Astrocyte (in vitro differentiated cells and primary cell): Measurements from ENCODE around the gene ZNF605.

Experiments used
- EZH2 ChIP-seq: IDR thresholded peaks from 2 replicates; pipeline ENCODE4 v1.6.1; 2012; ENCODE audit warnings: mild to moderate bottlenecking, low read length, inconsistent platforms; ENCODE audit not compliant: insufficient read depth
- TF ChIP-seq, protein P1 (sequence below): IDR thresholded peaks from 2 replicates; pipeline ENCODE4 v1.5.1; 2011; ENCODE audit warnings: low read depth, mild to moderate bottlenecking, inconsistent platforms, low read length, moderate library complexity; ENCODE audit not compliant: insufficient read depth

DNA sequence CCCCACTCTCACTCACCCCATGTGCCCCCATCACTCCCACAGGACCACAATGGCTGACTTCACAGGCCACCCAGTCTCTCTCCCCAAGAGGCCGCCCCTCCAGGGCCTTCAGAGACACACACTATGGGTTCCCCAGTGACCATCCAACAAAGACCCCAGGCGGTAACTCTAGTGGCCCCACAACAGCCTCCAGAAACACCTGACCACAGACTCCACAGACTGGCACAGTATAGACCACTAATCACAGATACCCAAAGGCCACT lies 3.0 kb downstream of the ZNF605 start:
- TF ChIP-seq, protein P1, sequence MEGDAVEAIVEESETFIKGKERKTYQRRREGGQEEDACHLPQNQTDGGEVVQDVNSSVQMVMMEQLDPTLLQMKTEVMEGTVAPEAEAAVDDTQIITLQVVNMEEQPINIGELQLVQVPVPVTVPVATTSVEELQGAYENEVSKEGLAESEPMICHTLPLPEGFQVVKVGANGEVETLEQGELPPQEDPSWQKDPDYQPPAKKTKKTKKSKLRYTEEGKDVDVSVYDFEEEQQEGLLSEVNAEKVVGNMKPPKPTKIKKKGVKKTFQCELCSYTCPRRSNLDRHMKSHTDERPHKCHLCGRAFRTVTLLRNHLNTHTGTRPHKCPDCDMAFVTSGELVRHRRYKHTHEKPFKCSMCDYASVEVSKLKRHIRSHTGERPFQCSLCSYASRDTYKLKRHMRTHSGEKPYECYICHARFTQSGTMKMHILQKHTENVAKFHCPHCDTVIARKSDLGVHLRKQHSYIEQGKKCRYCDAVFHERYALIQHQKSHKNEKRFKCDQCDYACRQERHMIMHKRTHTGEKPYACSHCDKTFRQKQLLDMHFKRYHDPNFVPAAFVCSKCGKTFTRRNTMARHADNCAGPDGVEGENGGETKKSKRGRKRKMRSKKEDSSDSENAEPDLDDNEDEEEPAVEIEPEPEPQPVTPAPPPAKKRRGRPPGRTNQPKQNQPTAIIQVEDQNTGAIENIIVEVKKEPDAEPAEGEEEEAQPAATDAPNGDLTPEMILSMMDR = no peak
- TF ChIP-seq EZH2 = no peak
